DMS53 (cell line): Measurements from ENCODE around the gene MAN2A2.
"Not testable (repeated sequence)": the region's sequence is repeated elsewhere in the genome, so short reads cannot be mapped to it uniquely, and the experiment has no call there.

Experiments used
- DNase-seq: peaks from one replicate; lab custom pipeline; 2025; lab: John Stamatoyannopoulos, UW

The MAN2A2 gene

DNA sequence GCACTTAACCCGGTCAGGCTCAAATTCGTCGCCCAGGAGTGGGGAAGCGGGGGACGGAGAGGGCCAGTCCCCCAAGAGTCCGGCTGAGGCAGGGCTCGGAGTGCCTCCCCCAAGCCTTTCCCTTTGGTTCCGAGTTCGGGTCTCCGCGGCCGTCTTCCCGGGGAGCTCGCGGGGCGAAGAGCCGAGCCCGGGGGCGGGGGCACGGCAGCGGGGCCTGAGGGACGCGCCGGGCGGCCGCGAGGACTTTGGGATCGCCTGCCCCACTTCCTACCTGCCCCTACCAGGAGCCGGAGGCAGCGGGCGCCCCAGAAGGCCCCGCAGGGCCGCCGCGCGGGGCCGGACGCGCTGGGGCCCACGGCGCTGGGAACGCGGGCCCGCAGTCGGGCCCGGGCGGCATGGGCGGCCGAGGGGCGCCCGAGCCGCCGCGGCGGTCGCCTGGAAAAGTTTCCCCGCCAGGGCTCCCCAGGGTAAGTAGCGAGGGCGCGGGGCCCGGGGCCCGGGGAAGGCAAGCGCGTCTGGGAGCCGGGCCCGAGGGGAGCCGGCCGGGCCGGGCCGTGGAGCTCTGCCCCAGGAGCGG is 31.9 kb upstream of the MAN2A2 start:
- peak; percentile 63 for DNase-seq

DNA sequence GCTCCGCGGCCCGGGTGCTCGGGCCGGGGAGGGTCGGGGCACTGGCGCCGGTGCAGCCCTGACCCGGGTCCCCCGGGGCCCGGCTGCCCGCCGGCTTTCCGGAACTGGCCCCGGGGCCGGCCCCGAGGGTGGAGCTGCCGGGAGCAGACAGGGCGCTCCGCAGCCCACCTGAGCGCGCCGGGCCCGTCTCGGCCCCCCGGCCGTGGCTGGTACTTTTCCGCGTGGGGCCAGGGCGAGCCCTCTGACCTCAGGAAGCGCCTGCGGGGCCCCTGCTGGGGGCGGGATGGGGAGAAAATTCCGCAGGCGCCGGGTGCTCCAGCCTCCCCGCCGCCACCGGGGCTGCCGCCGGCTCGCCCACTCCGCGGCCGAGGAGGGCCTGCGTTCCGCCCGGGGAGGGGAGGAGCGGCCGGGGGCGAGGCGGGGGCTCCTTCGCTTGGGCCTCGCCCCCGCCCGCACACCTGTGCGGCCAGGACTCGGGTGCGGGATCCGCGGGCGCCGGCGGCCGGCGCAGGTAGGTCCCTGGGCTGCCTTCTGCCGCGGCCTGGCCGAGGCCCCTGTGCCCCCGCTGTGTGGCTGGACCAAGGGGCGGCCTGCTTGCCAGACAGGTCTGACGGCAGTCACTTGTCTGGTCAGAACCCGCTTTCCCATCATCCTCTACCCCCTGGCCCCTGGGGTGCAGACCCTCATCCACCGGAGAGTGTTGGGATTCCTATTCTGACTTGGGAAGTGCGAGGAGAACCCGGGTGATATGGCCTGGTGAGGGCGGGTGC is 31.2 kb upstream of the MAN2A2 start:
- DNase-seq: peak; percentile 59

DNA sequence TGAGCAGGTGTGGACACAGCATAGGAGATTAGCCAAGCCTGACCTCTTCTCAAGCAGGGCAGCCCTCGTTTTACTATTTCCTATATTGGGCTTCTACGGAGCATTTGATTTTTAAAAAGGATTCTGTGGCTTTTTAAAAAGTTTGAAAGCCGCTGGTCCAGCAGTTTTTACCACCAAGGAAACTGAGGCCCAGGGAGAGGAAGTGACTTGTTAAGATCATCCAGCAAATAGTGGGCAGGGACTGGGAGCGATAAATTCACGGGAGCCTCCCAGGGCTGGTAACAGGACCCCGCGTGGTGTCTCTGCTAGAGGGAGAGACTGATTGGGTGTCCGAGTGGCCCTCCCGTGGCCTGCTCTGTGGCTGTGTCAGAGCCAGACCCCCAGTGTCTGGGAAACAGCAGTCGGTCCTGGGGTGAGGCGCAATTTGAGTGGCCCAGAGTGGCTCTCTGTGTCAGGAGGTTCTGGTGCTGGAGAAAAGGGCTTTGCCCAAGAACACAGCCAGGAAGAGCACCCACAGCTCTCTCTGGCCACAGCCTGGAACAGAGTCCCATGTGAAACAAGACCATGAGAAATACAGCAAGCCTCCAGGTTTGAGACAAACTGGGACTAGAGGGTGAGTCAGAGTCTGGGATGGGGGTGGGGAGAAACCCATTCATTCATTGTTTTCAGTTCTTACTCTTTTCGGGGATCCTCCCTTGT is 30.5 kb upstream of the MAN2A2 start:
- peak; percentile 68 for DNase-seq

DNA sequence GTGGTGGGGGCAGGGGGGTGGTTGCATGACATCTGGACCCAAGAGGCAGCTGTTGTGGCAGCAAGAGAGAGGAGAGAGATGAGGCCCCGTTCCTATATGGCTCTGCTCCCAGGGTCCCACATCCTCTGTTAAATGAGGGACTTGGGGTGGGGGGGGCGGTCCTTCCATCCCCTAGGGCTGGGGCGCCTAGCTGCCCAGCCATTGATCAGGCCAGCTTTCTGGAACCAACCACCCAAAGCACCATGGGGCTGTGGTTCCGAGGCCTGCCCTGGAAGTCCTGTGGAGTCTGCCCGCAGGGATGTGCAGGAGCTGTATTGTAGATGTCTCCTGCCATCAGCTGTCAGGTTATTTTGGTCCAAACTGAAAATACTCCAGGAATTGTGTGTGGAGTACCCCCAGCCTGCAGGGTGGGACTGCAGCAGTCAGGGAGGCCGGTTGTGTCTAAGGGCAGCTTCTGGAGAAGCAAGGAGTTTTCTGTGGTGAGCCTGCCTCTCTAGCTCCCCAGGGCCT is 29.6 kb upstream of the MAN2A2 start:
- DNase-seq: peak; percentile 64

DNA sequence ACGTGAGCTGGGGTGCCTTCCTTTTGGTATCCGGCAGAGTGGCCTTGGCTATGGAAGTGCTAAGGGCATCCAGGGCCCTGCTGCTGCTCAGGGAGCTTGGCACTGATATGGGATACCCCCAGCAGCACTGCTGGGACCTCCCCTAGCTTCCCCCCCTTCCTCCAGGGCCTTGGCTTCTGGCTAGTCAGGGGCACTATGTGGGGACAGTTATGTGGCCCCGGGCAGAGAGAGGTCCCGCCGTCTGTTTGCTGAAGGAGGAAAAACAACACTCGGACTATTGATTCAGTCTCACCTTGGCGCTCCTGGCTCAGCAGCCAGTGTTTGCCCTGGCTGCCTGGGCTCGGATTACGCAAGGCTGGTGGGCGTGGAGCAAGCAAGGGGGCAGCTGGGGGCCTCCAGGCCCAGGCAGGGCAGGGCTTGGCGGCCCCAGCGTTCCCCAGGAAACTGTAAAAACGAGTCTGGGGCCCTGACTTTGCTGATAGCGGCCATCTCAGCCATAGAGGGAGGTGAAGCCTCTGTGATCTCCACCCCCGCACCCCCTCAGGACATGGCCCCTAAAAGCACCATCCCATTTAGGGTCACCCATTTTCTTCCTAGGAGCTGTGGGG is 29.0 kb upstream of the MAN2A2 start:
- peak; percentile 91 for DNase-seq

DNA sequence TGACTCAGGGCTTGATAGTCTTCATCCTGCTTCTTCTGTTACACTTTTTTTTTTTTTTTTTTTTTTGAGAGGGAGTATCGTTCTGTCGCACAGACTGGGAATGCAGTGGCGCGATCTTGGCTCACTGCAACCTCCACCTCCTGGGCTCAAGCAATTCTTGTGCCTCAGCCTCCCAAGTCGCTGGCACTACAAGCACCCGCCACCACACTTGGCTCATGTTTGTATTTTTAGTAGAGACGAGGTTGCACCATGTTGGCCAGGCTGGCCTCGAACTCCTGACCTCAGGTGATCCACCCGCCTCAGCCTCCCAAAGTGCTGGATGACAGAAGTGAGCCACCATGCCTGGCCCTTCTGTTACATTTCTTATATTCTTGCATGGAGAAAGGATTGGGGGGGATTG is 28.1 kb upstream of the MAN2A2 start:
- not testable (repeated sequence) for DNase-seq

DNA sequence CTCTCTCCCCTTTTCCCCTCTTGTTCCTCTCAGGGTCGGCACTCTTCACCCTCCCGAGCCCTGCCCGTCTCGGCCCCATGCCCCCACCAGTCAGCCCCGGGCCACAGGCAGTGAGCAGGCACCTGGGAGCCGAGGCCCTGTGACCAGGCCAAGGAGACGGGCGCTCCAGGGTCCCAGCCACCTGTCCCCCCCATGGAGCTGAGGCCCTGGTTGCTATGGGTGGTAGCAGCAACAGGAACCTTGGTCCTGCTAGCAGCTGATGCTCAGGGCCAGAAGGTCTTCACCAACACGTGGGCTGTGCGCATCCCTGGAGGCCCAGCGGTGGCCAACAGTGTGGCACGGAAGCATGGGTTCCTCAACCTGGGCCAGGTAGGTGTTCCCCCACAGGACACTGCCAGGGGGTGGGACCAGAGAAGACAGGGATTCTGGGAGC is 27.5 kb upstream of the MAN2A2 start:
- DNase-seq: no peak

DNA sequence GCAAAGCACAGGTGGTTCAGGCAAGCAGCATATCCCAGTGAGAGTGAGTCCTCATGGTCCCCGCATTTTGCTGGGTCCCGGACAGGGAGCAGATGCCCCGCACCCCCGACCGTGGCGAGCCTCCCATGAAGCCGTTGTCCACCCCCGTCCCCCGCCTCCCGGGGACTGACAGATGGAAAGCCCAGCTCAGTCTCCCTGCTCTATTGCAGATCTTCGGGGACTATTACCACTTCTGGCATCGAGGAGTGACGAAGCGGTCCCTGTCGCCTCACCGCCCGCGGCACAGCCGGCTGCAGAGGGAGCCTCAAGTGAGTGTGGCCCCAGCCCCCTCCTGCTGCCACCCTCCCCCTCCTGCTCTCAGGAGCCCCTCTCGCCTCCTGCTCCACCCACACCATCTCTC is 27.1 kb upstream of the MAN2A2 start:
- no peak for DNase-seq

DNA sequence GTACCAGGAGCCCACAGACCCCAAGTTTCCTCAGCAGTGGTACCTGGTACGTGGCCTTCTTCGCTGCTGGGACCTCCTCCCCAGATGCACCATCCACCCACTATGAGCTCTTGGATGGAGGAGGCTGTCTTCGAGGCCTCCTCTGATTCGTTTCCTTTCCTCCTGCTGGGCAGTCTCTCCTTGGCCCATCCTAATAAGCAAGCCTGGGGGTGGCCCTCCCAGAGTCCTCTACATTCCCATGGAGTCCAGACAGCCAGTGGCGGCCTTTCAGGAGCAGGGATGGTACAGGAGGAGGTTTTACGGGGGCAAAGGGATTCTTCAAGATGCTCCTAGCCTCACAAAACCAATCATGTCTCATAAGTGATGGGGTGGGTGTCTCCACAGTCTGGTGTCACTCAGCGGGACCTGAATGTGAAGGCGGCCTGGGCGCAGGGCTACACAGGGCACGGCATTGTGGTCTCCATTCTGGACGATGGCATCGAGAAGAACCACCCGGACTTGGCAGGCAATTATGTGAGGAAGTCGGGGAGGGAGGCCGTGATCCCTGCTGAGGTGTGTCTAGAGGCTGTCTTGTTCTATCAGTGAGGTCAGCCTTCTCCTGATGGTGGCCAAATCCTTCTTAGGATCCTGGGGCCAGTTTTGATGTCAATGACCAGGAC is 26.5 kb upstream of the MAN2A2 start:
- DNase-seq: no peak

DNA sequence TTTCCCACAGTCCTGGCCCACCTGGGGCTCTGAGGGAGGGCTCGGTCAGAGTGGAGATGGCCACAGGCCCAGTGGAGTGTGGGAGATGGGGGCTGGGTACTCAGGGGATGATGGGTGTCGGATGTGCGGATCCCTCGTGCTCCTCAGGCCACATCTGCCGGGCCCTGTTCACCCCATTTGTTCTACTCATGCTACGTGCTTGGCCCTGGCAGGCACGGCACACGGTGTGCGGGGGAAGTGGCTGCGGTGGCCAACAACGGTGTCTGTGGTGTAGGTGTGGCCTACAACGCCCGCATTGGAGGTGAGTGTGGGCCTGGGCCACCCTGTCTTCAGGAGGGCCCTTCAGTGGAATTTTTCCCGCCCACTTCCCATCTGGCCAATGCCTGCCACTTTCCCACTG is 25.8 kb upstream of the MAN2A2 start:
- no peak for DNase-seq

DNA sequence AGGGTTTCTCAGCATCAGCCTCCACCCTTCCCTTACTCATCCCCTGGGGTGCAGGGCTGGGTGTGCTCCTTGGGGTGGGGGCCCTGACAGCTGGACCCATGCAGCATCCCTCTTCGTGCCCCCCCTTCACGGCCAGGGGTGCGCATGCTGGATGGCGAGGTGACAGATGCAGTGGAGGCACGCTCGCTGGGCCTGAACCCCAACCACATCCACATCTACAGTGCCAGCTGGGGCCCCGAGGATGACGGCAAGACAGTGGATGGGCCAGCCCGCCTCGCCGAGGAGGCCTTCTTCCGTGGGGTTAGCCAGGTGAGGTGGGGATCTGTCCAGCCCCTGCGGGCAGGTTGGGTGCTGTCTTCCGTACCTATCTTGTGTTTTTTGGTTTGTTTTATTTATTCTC is 25.1 kb upstream of the MAN2A2 start:
- no peak for DNase-seq

DNA sequence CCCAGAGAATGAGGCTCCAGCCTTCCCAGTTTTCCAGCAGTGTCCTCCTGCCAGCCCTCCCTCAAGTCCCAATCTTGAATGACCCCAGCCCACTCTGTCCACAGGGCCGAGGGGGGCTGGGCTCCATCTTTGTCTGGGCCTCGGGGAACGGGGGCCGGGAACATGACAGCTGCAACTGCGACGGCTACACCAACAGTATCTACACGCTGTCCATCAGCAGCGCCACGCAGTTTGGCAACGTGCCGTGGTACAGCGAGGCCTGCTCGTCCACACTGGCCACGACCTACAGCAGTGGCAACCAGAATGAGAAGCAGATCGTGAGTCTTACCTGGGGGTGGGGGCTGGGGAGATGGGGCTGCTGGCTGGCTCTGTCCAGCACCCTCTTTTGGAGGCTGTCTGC is 24.4 kb upstream of the MAN2A2 start:
- DNase-seq: no peak

DNA sequence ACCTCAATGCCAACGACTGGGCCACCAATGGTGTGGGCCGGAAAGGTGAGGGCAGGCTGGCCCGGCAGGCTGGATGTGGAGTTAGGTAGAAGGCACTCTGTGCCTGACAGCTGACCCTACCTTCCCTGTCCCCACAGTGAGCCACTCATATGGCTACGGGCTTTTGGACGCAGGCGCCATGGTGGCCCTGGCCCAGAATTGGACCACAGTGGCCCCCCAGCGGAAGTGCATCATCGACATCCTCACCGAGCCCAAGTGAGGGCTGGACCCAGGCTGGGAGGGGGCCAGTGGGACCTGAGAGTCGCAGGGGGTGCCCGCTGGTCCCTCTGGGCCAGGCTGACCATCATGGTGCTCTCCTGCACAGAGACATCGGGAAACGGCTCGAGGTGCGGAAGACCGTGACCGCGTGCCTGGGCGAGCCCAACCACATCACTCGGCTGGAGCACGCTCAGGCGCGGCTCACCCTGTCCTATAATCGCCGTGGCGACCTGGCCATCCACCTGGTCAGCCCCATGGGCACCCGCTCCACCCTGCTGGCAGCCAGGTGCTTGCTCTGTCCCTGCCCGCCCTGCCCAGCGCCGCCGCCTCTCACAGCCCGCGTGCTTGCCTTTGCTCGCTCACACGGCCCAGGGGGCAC is 23.3 kb upstream of the MAN2A2 start:
- DNase-seq: peak; percentile 34

DNA sequence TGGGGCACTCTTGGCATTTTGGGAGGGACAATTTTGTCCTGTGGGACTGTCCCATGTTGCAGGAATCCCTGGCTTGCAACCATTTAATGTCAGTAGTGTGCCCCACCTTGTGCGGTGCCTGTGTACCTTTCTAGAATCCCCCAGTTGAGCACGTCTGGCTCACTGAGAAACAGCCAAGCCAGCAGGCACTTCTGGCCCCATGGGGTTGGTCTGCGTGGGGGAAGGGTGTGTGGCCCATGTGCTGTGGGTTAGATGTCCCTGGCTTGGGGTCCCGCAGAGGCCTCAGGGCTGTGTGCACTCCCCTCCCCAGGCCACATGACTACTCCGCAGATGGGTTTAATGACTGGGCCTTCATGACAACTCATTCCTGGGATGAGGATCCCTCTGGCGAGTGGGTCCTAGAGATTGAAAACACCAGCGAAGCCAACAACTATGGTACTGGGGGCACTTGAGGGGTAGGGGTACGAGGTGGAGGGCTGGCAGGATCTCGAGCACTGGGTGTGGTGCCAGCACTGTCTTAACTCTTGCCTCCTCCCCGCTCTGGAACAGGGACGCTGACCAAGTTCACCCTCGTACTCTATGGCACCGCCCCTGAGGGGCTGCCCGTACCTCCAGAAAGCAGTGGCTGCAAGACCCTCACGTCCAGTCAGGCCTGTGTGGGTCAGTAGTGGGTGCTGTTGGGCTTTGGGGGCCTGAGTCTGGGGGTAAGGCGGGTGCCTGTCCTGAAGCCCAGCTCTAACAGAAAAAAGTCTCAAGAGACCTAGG is 22.5 kb upstream of the MAN2A2 start:
- DNase-seq: no peak

DNA sequence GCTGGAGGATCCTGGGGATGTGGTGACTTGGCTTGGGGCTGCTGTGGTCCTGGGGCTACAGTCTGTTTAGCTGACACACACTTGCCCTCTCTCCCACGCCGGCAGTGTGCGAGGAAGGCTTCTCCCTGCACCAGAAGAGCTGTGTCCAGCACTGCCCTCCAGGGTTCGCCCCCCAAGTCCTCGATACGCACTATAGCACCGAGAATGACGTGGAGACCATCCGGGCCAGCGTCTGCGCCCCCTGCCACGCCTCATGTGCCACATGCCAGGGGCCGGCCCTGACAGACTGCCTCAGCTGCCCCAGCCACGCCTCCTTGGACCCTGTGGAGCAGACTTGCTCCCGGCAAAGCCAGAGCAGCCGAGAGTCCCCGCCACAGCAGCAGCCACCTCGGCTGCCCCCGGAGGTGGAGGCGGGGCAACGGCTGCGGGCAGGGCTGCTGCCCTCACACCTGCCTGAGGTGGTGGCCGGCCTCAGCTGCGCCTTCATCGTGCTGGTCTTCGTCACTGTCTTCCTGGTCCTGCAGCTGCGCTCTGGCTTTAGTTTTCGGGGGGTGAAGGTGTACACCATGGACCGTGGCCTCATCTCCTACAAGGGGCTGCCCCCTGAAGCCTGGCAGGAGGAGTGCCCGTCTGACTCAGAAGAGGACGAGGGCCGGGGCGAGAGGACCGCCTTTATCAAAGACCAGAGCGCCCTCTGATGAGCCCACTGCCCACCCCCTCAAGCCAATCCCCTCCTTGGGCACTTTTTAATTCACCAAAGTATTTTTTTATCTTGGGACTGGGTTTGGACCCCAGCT is 21.7 kb upstream of the MAN2A2 start:
- DNase-seq: no peak

DNA sequence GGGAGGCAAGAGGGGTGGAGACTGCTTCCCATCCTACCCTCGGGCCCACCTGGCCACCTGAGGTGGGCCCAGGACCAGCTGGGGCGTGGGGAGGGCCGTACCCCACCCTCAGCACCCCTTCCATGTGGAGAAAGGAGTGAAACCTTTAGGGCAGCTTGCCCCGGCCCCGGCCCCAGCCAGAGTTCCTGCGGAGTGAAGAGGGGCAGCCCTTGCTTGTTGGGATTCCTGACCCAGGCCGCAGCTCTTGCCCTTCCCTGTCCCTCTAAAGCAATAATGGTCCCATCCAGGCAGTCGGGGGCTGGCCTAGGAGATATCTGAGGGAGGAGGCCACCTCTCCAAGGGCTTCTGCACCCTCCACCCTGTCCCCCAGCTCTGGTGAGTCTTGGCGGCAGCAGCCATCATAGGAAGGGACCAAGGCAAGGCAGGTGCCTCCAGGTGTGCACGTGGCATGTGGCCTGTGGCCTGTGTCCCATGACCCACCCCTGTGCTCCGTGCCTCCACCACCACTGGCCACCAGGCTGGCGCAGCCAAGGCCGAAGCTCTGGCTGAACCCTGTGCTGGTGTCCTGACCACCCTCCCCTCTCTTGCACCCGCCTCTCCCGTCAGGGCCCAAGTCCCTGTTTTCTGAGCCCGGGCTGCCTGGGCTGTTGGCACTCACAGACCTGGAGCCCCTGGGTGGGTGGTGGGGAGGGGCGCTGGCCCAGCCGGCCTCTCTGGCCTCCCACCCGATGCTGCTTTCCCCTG is 21.0 kb upstream of the MAN2A2 start:
- no peak for DNase-seq

DNA sequence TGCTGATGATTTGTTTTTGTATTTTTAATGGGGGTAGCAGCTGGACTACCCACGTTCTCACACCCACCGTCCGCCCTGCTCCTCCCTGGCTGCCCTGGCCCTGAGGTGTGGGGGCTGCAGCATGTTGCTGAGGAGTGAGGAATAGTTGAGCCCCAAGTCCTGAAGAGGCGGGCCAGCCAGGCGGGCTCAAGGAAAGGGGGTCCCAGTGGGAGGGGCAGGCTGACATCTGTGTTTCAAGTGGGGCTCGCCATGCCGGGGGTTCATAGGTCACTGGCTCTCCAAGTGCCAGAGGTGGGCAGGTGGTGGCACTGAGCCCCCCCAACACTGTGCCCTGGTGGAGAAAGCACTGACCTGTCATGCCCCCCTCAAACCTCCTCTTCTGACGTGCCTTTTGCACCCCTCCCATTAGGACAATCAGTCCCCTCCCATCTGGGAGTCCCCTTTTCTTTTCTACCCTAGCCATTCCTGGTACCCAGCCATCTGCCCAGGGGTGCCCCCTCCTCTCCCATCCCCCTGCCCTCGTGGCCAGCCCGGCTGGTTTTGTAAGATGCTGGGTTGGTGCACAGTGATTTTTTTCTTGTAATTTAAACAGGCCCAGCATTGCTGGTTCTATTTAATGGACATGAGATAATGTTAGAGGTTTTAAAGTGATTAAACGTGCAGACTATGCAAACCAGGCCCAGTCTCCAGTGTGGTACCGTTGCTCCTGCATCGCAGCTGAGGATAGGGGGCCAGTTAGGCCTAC is 20.1 kb upstream of the MAN2A2 start:
- DNase-seq: no peak

DNA sequence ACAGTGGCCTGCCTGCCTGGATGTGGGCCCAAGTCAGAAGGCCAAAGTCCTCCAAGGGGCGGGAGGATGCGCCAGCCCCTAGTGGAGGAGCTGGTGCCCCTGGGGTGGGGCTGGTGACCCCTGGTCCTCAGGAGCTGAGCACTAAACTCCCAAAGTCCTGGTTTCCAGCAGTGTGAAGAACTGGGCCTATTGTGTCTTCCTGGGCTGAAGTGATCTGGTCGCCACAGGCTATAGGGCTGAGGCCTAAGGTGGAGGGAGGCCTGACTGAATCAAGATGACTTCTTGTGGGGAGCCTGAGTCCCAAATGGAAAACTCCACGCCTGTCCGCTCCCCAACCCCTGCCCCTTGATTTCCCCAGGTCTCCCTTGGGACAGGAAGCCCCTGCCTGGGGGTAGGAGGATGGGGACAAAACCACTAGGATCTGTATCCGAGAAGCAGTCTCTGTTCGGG is 19.6 kb upstream of the MAN2A2 start:
- no peak for DNase-seq
